SK-N-SH (cell line): ENCODE measurements around the gene HSD17B1. TPM values are rescaled to one million over a fixed set of nuclear protein-coding genes. Genes with fewer than 3 reads are reported as not detected.

Source experiments
- CTCF ChIA-PET: fragments of 300-600, 350-600 bp; formaldehyde crosslinking; extraction: SDS; loops from one replicate; lab custom pipeline; 2021; lab: Yijun Ruan, JAX
- POLR2A ChIA-PET: fragments of 350-600 bp; sonication (Branson Sonifier 250); formaldehyde crosslinking; extraction: SDS; loops from one replicate; lab custom pipeline; 2020; ENCODE audit warnings: antibody characterized with exemption, inconsistent platforms; lab: Yijun Ruan, JAX
- DNase-seq: peaks from one replicate; pipeline ENCODE4 v3.0.0; 2012
- H2AFZ ChIP-seq: fragments of 200-600 bp; sonication (generic); 2 replicates; pipeline ENCODE4 v1.8.1; 2016; ENCODE audit warnings: antibody characterized with exemption, mild to moderate bottlenecking, low read depth
- H3F3A ChIP-seq: fragments of 200-600 bp; sonication (generic); replicated peaks from 2 replicates; pipeline ENCODE3; 2016; ENCODE audit warnings: antibody characterized with exemption, mild to moderate bottlenecking; ENCODE audit not compliant: insufficient read depth
- H3K27ac ChIP-seq, 2 experiments: fragments of 200-500 bp in 1 of 2; fragments of 200-600 bp in 1 of 2; sonication (Bioruptor generic) in 1 of 2; sonication (generic), shearing (Covaris generic) in 1 of 2; 2 replicates each; pipeline versions ENCODE4 v1.5.1 to v1.6.1; 2014 to 2016; ENCODE audit warnings: low read depth in 2 of 2, inconsistent platforms in 1 of 2, low read length in 1 of 2, mild to moderate bottlenecking in 1 of 2, mixed read lengths in 1 of 2
- H3K27me3 ChIP-seq: fragments of 200-600 bp; sonication (generic), shearing (Covaris generic); 2 replicates; pipeline ENCODE4 v1.6.1; 2016; ENCODE audit warnings: mixed run types; ENCODE audit not compliant: insufficient read depth
- H3K36me3 ChIP-seq, 2 experiments: fragments of 200-500 bp in 1 of 2; fragments of 200-600 bp in 1 of 2; sonication (Bioruptor generic) in 1 of 2; sonication (generic) in 1 of 2; replicated peaks in 1 of 2; 2 replicates each; pipeline versions ENCODE3 to v1.5.1; 2014 to 2016; ENCODE audit warnings: low read length in 1 of 2, mild to moderate bottlenecking in 1 of 2; ENCODE audit not compliant: insufficient read depth in 2 of 2, control insufficient read depth in 1 of 2
- H3K4me1 ChIP-seq, 2 experiments: fragments of 200-500 bp in 1 of 2; fragments of 200-600 bp in 1 of 2; sonication (Bioruptor generic) in 1 of 2; sonication (generic), shearing (Covaris generic) in 1 of 2; 2 replicates each; pipeline versions ENCODE4 v1.5.1 to v1.6.1; 2014 to 2016; ENCODE audit warnings: low read depth in 1 of 2, low read length in 1 of 2, mixed run types in 1 of 2; ENCODE audit not compliant: insufficient read depth in 2 of 2, control insufficient read depth in 1 of 2
- H3K4me2 ChIP-seq: fragments of 200-600 bp; sonication (generic), shearing (Covaris generic); 2 replicates; pipeline ENCODE4 v1.6.1; 2017; ENCODE audit warnings: mixed run types
- H3K4me3 ChIP-seq, 2 experiments: fragments of 200-500 bp in 1 of 2; fragments of 200-600 bp in 1 of 2; sonication (Bioruptor generic) in 1 of 2; sonication (generic), shearing (Covaris generic) in 1 of 2; 2 replicates each; pipeline versions ENCODE4 v1.5.1 to v1.8.1; 2014 to 2016; ENCODE audit warnings: low read depth in 2 of 2, inconsistent platforms in 1 of 2, low read length in 1 of 2, mild to moderate bottlenecking in 1 of 2, mixed read lengths in 1 of 2, moderate library complexity in 1 of 2
- H3K79me2 ChIP-seq: fragments of 200-600 bp; sonication (generic); 2 replicates; pipeline ENCODE4 v1.8.1; 2017; ENCODE audit warnings: mild to moderate bottlenecking; ENCODE audit not compliant: insufficient read depth
- H3K9ac ChIP-seq: fragments of 200-600 bp; sonication (generic); 2 replicates; pipeline ENCODE4 v1.6.1; 2017; ENCODE audit warnings: mixed run types
- H3K9me2 ChIP-seq: fragments of 200-600 bp; sonication (generic); 2 replicates; pipeline ENCODE4 v1.6.1; 2017; ENCODE audit warnings: mixed run types
- H3K9me3 ChIP-seq: fragments of 200-600 bp; sonication (generic); 2 replicates; pipeline ENCODE4 v1.6.1; 2017; ENCODE audit warnings: mixed run types, mild to moderate bottlenecking, moderate library complexity
- H4K20me1 ChIP-seq: fragments of 200-600 bp; sonication (generic); 2 replicates; pipeline ENCODE4 v1.6.1; 2017; ENCODE audit warnings: mild to moderate bottlenecking, mixed run types; ENCODE audit not compliant: insufficient read depth
- CHD2 ChIP-seq: fragments of 150-350 bp; IDR thresholded peaks from 2 replicates; pipeline ENCODE4 v1.6.1; 2018; ENCODE audit warnings: low read length; ENCODE audit not compliant: partially characterized antibody
- EP300 ChIP-seq, 2 experiments: IDR thresholded peaks; 2 replicates each; pipeline versions ENCODE4 v1.4.0 to v1.6.1; 2012; ENCODE audit warnings: borderline replicate concordance in 1 of 2, low read depth in 1 of 2, low read length in 1 of 2
- EZH2phosphoT487 ChIP-seq: fragments of 200-600 bp; sonication (generic); IDR thresholded peaks from 2 replicates; pipeline ENCODE4 v1.6.1; 2017; ENCODE audit warnings: low read depth, mixed run types, mild to moderate bottlenecking, antibody characterized with exemption, moderate library complexity, borderline replicate concordance
- FOSL2 ChIP-seq: IDR thresholded peaks from 2 replicates; pipeline ENCODE4 v1.4.0; 2012; ENCODE audit warnings: low read depth, mild to moderate bottlenecking, moderate library complexity, borderline replicate concordance
- FOXM1 ChIP-seq: IDR thresholded peaks from 2 replicates; pipeline ENCODE4 v1.4.0; 2012; ENCODE audit warnings: low read depth, mild to moderate bottlenecking
- GABPA ChIP-seq: IDR thresholded peaks from 2 replicates; pipeline ENCODE4 v1.4.0; 2012; ENCODE audit warnings: low read depth, mild to moderate bottlenecking
- GATA2 ChIP-seq: sonication (generic); formaldehyde crosslinking; IDR thresholded peaks from 2 replicates; pipeline ENCODE4 v1.5.0; 2020; ENCODE audit warnings: mild to moderate bottlenecking, missing genetic modification reagents
- JUND ChIP-seq: IDR thresholded peaks from 2 replicates; pipeline ENCODE4 v1.4.0; 2012
- MXI1 ChIP-seq: IDR thresholded peaks from 2 replicates; pipeline ENCODE4 v1.6.1; 2012; ENCODE audit warnings: mild to moderate bottlenecking, low read depth, low read length, improper control_type of control experiment
- NFIC ChIP-seq: IDR thresholded peaks from 2 replicates; pipeline ENCODE4 v1.4.0; 2012; ENCODE audit warnings: borderline replicate concordance
- NRF1 ChIP-seq: IDR thresholded peaks from 2 replicates; pipeline ENCODE4 v1.6.1; 2012; ENCODE audit warnings: low read depth, mild to moderate bottlenecking, low read length
- RAD21 ChIP-seq: IDR thresholded peaks from 2 replicates; pipeline ENCODE4 v1.6.1; 2012; ENCODE audit warnings: mild to moderate bottlenecking, low read length
- SMC3 ChIP-seq: IDR thresholded peaks from 2 replicates; pipeline ENCODE4 v1.6.1; 2012; ENCODE audit warnings: low read depth, low read length, improper control_type of control experiment
- TCF12 ChIP-seq: IDR thresholded peaks from 2 replicates; pipeline ENCODE4 v1.4.0; 2012
- YY1 ChIP-seq: IDR thresholded peaks from 2 replicates; pipeline ENCODE4 v1.4.0; 2012; ENCODE audit warnings: low read depth, mild to moderate bottlenecking
- WGBS: methylation state at CpG from one replicate; pipeline ENCODE4 v1.1.6; 2017; ENCODE audit warnings: low lambda C conversion rate; 5-methylcytosine and 5-hydroxymethylcytosine counted together
- polyA plus RNA-seq, 3 experiments: library from polyadenylated mRNA; depleted of rRNA; stranded (reverse); fragments of >200 nt; gene quantifications; 2 replicates each; pipeline ENCODE4 v1.2.3, GENCODE V29; 2012
- TF ChIP-seq, protein P1 (sequence below): IDR thresholded peaks from 2 replicates; pipeline ENCODE4 v1.4.0; 2012; ENCODE audit warnings: low read depth, borderline replicate concordance
- TF ChIP-seq, protein P2 (sequence below): fragments of 150-350 bp; IDR thresholded peaks from 2 replicates; pipeline ENCODE4 v1.6.1; 2016; ENCODE audit warnings: mild to moderate bottlenecking, low read depth, low read length
- TF ChIP-seq, protein P3 (sequence below): fragments of 150-350 bp; IDR thresholded peaks from 2 replicates; pipeline ENCODE4 v1.6.1; 2017; ENCODE audit warnings: antibody characterized with exemption, low read length, low read depth, borderline replicate concordance

HSD17B1 gene
- polyA plus RNA-seq, 1 of the 3 experiments (the other 2 are of a cell fraction): 1.3 TPM

DNA sequence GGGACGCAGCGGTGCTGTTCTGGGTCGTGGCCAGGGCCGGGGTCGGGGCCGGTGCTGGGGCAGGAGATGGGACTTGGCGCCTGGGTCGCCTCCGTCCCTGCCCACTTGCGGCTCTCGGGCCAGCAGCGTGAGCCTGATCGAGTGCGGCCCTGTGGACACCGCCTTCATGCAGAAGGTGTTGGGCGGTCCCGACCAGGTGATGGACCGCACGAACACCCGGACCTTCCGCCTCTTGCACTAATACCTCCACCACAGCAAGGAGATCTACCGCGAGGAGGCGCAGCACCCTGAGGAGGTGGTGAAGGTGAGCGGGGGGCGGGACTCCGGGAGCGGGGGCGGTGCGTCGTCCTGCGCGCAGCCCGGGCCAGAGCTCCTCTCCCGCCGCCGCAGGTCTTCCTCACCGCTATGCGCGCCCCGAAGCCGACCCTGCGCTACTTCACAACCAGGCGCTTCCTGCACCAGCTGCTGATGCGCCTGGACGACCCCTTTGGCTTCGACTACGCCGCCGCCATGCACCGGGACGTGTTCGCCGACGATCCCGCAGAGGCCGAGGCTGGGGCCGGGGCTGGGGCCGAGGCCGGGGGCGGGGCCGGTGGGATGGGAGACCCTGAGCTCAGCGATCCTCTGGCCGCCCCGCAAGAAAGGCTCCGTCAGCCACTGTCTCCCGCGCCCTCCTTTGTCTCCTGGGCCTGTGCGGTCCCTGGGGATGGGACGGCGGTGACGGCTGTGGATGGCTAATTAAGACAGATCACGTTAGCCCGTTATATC, 4.5 kb upstream of the HSD17B1 start:
- peaks cover 0 to 6% of the 10 kb centered on the region in 2 experiments; a peak in 1 of 4 replicates for H3K4me1 ChIP-seq
- peaks cover 7% of the 10 kb centered on the region for H3F3A ChIP-seq
- no peak overlapping the region for H3K4me3 ChIP-seq
- no peaks in the 10 kb centered on the region for H3K9me2 ChIP-seq
- no peaks in the 10 kb centered on the region for H3K27me3 ChIP-seq
- no peaks in the 10 kb centered on the region for H3K9me3 ChIP-seq
- 86% methylated on average over 64 of the region's 74 CpGs for WGBS
- peak; percentile 22 for DNase-seq
- H2AFZ ChIP-seq: no peak overlapping the region
- H3K4me2 ChIP-seq: no peak overlapping the region
- H3K36me3 ChIP-seq: peaks cover 3 to 11% of the 10 kb centered on the region in 2 experiments
- H3K27ac ChIP-seq: no peak overlapping the region
- TF ChIP-seq JUND (no peak), EP300 (IDR thresholded peaks at IDR 0.05; ENCODE audit: borderline replicate concordance in 1 of 2, low read depth in 1 of 2, low read length in 1 of 2) (no peak), RAD21 (no peak), TCF12 (no peak)
- CTCF ChIA-PET: no interaction called here
- POLR2A ChIA-PET: no interaction called here
- peaks cover 26% of the 10 kb centered on the region; the same call in 1 of the 2 replicates for H3K79me2 ChIP-seq
- H4K20me1 ChIP-seq: no peaks in the 10 kb centered on the region
- no peak overlapping the region for H3K9ac ChIP-seq

DNA sequence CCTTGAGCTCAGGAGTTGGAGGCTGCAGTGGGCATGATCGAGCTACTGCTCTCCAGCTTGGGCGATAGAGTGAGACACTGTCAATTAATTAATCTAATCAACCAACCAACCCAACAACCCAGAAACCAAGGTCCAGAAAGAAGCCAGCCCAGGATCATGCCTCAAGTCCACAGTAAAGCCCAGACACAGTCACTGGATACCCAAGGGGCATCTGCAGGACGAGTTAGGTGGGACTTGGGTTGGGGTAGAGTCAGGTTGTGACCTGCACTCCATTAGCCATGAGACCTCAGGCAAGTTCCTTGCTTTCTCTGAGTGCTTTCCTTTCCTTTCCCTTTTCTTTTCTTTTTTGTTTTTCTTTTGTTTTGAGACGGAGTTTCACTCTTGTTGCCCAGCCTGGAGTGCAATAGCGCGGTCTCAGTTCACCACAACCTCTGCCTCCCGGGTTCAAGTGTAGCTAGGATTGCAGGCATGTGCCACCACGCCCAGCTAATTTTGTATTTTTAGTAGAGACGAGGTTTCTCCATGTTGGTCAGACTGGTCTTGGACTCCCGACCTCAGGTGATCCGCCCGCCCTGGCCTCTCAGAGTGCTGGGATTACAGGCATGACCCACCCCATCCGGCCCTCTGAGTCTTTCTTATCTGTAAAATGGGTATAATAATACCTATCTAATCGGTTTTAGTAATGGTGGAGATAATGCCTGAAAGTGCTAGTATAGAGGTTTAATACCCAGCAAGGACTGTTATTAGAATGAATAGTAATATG, 3.5 kb upstream of the HSD17B1 start:
- Histone ChIP-seq H3F3A (peaks cover 8% of the 10 kb centered on the region), H3K27me3 (no peaks in the 10 kb centered on the region), H2AFZ (no peak overlapping the region), H3K9me2 (no peaks in the 10 kb centered on the region), H3K4me1 (peaks cover 2 to 14% of the 10 kb centered on the region in 2 experiments; a peak in 1 of 4 replicates), H3K79me2 (peaks cover 35% of the 10 kb centered on the region; the same call in 1 of the 2 replicates), H3K9ac (no peak overlapping the region), H3K4me3 (no peak overlapping the region), H4K20me1 (no peaks in the 10 kb centered on the region), H3K27ac (no peak overlapping the region), H3K36me3 (peaks cover 3 to 9% of the 10 kb centered on the region in 2 experiments), H3K4me2 (no peak overlapping the region), H3K9me3 (no peaks in the 10 kb centered on the region)
- 84% methylated on average over 14 of the region's 14 CpGs for WGBS
- ChIA-PET POLR2A (no interaction called here), CTCF (no interaction called here)
- DNase-seq: no peak
- TF ChIP-seq FOXM1 (no peak), RAD21 (no peak), NFIC (no peak), SMC3 (no peak), GATA2 (CRISPR knock-in tag) (no peak), EZH2phosphoT487 (no peak), CHD2 (no peak), YY1 (no peak), NRF1 (no peak), FOSL2 (no peak), GABPA (no peak), EP300 (IDR thresholded peaks at IDR 0.05; ENCODE audit: borderline replicate concordance in 1 of 2, low read depth in 1 of 2, low read length in 1 of 2) (no peak), MXI1 (no peak)
- TF ChIP-seq, protein P1, sequence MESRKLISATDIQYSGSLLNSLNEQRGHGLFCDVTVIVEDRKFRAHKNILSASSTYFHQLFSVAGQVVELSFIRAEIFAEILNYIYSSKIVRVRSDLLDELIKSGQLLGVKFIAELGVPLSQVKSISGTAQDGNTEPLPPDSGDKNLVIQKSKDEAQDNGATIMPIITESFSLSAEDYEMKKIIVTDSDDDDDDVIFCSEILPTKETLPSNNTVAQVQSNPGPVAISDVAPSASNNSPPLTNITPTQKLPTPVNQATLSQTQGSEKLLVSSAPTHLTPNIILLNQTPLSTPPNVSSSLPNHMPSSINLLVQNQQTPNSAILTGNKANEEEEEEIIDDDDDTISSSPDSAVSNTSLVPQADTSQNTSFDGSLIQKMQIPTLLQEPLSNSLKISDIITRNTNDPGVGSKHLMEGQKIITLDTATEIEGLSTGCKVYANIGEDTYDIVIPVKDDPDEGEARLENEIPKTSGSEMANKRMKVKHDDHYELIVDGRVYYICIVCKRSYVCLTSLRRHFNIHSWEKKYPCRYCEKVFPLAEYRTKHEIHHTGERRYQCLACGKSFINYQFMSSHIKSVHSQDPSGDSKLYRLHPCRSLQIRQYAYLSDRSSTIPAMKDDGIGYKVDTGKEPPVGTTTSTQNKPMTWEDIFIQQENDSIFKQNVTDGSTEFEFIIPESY: no peak
- TF ChIP-seq, protein P2, sequence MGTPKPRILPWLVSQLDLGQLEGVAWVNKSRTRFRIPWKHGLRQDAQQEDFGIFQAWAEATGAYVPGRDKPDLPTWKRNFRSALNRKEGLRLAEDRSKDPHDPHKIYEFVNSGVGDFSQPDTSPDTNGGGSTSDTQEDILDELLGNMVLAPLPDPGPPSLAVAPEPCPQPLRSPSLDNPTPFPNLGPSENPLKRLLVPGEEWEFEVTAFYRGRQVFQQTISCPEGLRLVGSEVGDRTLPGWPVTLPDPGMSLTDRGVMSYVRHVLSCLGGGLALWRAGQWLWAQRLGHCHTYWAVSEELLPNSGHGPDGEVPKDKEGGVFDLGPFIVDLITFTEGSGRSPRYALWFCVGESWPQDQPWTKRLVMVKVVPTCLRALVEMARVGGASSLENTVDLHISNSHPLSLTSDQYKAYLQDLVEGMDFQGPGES: no peak
- TF ChIP-seq, protein P3, sequence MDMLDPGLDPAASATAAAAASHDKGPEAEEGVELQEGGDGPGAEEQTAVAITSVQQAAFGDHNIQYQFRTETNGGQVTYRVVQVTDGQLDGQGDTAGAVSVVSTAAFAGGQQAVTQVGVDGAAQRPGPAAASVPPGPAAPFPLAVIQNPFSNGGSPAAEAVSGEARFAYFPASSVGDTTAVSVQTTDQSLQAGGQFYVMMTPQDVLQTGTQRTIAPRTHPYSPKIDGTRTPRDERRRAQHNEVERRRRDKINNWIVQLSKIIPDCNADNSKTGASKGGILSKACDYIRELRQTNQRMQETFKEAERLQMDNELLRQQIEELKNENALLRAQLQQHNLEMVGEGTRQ: no peak
